ENCODE data around the gene LEKR1. TPM values are rescaled to one million over a fixed set of nuclear protein-coding genes. Genes with fewer than 3 reads are reported as not detected.

Gene LEKR1
- total and polyA plus RNA-seq, 3 experiments from 2014 or later: 0.55 to 0.64 (median 0.56) TPM

DNA sequence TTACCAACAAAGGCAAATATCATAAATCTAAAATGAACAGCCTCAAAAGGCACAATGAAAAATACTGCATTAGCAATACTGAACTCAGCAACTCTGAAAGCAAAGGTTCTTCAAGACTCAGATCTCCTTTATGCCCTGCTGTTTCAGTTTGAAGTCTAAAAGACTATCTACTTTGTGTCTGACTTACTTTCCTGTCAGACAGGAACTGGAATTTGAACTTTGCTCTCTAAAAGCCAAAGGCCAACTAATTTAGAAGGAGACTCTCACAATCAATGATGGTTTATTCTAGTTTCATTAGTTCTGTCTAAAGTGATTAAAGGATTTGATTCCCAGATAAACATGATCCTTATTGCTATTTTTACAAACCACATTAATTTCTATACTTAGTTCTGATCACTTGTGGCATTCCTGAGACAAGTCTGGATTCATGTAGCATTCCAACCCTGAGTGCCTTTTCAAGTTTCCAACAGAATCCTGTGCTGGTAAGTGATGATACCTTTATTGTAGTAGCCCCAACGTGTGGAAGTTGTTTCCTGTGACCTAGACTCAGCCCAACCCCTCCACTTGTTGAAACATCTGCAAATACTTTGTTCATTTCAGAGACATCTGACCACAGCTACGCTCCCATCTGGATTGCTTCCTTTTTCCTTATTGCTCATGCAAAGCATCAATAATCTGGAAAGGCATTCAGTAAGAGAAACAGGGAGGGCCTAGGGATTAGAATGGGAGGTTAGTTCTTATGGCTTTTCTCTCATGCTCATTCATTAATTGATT is 14.9 kb upstream of the LEKR1 start:
- CTCF ChIA-PET: no interaction called here
- peaks cover 26 to 42% (median 37%) of the 10 kb centered on the region in 3 donors for H3K4me1 Mint-ChIP-seq
- POLR2A ChIA-PET: no interaction called here
- H3K27me3 Mint-ChIP-seq: no peaks in the 10 kb centered on the region
- no peak overlapping the region for H3K4me3 ChIP-seq (ENCODE audit: low read length)
- DNase-seq: no peak
- no peaks in the 10 kb centered on the region for H3K36me3 ChIP-seq (ENCODE audit: insufficient read depth, low read length)
- no peak overlapping the region for H3K27ac ChIP-seq (ENCODE audit: low read depth, low read length)
- H3K9me3 Mint-ChIP-seq: no peaks in the 10 kb centered on the region
- H3K4me3 Mint-ChIP-seq: no peak overlapping the region
- peak overlapping the region in 4 of 8 donors; percentile 14 to 32 (median 19) for H3K27ac Mint-ChIP-seq
- peaks cover 3 to 8% (median 5%) of the 10 kb centered on the region in 3 donors for H3K36me3 Mint-ChIP-seq
- no peaks in the 10 kb centered on the region for H3K9me3 ChIP-seq (ENCODE audit: low read length)
- no peaks in the 10 kb centered on the region for H3K4me1 ChIP-seq (ENCODE audit: insufficient read depth, low read length)
- no peaks in the 10 kb centered on the region for H3K27me3 ChIP-seq (ENCODE audit: insufficient read depth, low read length, poor library complexity, severe bottlenecking)

GRCh38 chr3:156812521-156813335 is 13.4 kb upstream of the LEKR1 start:
- H3K4me1 ChIP-seq (ENCODE audit: insufficient read depth, low read length): peaks cover 2% of the 10 kb centered on the region
- no peak overlapping the region for H3K4me3 ChIP-seq (ENCODE audit: low read length)
- Mint-ChIP-seq H3K27me3 (peaks cover 0 to 2% of the 10 kb centered on the region in 2 donors), H3K27ac (peak overlapping the region in 6 of 8 donors; percentile 17 to 90 (median 46)), H3K36me3 (peaks cover 3 to 14% (median 5%) of the 10 kb centered on the region in 3 donors), H3K4me1 (peaks cover 33 to 49% (median 49%) of the 10 kb centered on the region in 3 donors), H3K4me3 (peak overlapping the region in 2 of 7 donors; percentile 30 to 70), H3K9me3 (no peaks in the 10 kb centered on the region)
- no peaks in the 10 kb centered on the region for H3K36me3 ChIP-seq (ENCODE audit: insufficient read depth, low read length)
- no peak for DNase-seq
- POLR2A ChIA-PET: no interaction called here
- H3K27ac ChIP-seq (ENCODE audit: low read depth, low read length): peak overlapping the region; percentile 39
- CTCF ChIA-PET: interaction anchor here (0.8 to 1.3 kb wide), 2 partner anchors 137 to 269 kb away, joined by 3 to 4 read pairs; no protein-coding TSS in a partner anchor
- H3K9me3 ChIP-seq (ENCODE audit: low read length): no peaks in the 10 kb centered on the region
- H3K27me3 ChIP-seq (ENCODE audit: insufficient read depth, low read length, poor library complexity, severe bottlenecking): no peaks in the 10 kb centered on the region

GRCh38 chr3:156814295-156814694 is 11.9 kb upstream of the LEKR1 start:
- H3K36me3 Mint-ChIP-seq: peaks cover 3 to 14% (median 5%) of the 10 kb centered on the region in 3 donors
- POLR2A ChIA-PET: no interaction called here
- no peak overlapping the region for H3K27ac ChIP-seq (ENCODE audit: low read depth, low read length)
- H3K9me3 ChIP-seq (ENCODE audit: low read length): no peaks in the 10 kb centered on the region
- H3K27ac Mint-ChIP-seq: peak overlapping the region in 3 of 8 donors; percentile 57 to 73 (median 63)
- H3K9me3 Mint-ChIP-seq: no peaks in the 10 kb centered on the region
- H3K27me3 Mint-ChIP-seq: peaks cover 0 to 2% of the 10 kb centered on the region in 2 donors
- H3K4me1 ChIP-seq (ENCODE audit: insufficient read depth, low read length): peaks cover 9% of the 10 kb centered on the region
- H3K4me3 ChIP-seq (ENCODE audit: low read length): no peak overlapping the region
- H3K36me3 ChIP-seq (ENCODE audit: insufficient read depth, low read length): no peaks in the 10 kb centered on the region
- peaks cover 42 to 58% (median 53%) of the 10 kb centered on the region in 3 donors for H3K4me1 Mint-ChIP-seq
- DNase-seq: no peak
- CTCF ChIA-PET: no interaction called here
- no peaks in the 10 kb centered on the region for H3K27me3 ChIP-seq (ENCODE audit: insufficient read depth, low read length, poor library complexity, severe bottlenecking)
- peak overlapping the region in 1 of 7 donors; percentile 43 for H3K4me3 Mint-ChIP-seq

GRCh38 chr3:156816091-156816793 is 9.9 kb upstream of the LEKR1 start:
- ChIA-PET POLR2A (interaction anchor here (1.2 to 2.0 kb wide), 4 partner anchors 139 to 344 kb away, joined by 3 to 9 read pairs (median 7); partner anchors contain the start of genes CCNL1 and TIPARP), CTCF (interaction anchor here (0.9 kb wide), 1 partner anchor 19 kb away, joined by 3 read pairs; no protein-coding TSS in a partner anchor)
- Mint-ChIP-seq H3K36me3 (peaks cover 0 to 8% (median 0%) of the 10 kb centered on the region in 3 donors), H3K4me1 (peaks cover 44 to 57% (median 52%) of the 10 kb centered on the region in 3 donors), H3K9me3 (no peaks in the 10 kb centered on the region), H3K27ac (peak overlapping the region; percentile 85 to 99 (median 95)), H3K27me3 (peaks cover 0 to 2% of the 10 kb centered on the region in 2 donors), H3K4me3 (peak overlapping the region; percentile 95 to 97 (median 95))
- H3K27me3 ChIP-seq (ENCODE audit: insufficient read depth, low read length, poor library complexity, severe bottlenecking): no peaks in the 10 kb centered on the region
- peak in 3 of 5 donors; percentile 31 to 71 (median 55) for DNase-seq
- H3K4me3 ChIP-seq (ENCODE audit: low read length): peak overlapping the region; percentile 83
- peak overlapping the region; percentile 43 for H3K27ac ChIP-seq (ENCODE audit: low read depth, low read length)
- no peaks in the 10 kb centered on the region for H3K36me3 ChIP-seq (ENCODE audit: insufficient read depth, low read length)
- peaks cover 9% of the 10 kb centered on the region for H3K4me1 ChIP-seq (ENCODE audit: insufficient read depth, low read length)
- no peaks in the 10 kb centered on the region for H3K9me3 ChIP-seq (ENCODE audit: low read length)

- POLR2A ChIA-PET: interaction anchor here (0.6 to 2.0 kb wide), 10 partner anchors 9 to 1042 kb away, joined by 3 to 9 read pairs (median 4); partner anchors contain the start of genes CCNL1, LEKR1, SSR3 and TIPARP
- CTCF ChIA-PET: interaction anchor here (0.9 to 1.5 kb wide), 7 partner anchors 10 to 271 kb away, joined by 3 to 12 read pairs (median 4); partner anchors contain the start of gene TIPARP
These were observed 9.1 kb upstream of the LEKR1 start for GRCh38 chr3:156816794-156817645.

GRCh38 chr3:156817646-156818272 is 8.4 kb upstream of the LEKR1 start:
- Mint-ChIP-seq H3K36me3 (peaks cover 0 to 8% (median 0%) of the 10 kb centered on the region in 3 donors), H3K9me3 (no peaks in the 10 kb centered on the region), H3K27ac (peak overlapping the region; percentile 85 to 99 (median 97)), H3K4me3 (peak overlapping the region; percentile 95 to 97 (median 95)), H3K4me1 (peaks cover 40 to 48% (median 45%) of the 10 kb centered on the region in 3 donors), H3K27me3 (peaks cover 0 to 2% of the 10 kb centered on the region in 2 donors)
- Histone ChIP-seq H3K27me3 (ENCODE audit: insufficient read depth, low read length, poor library complexity, severe bottlenecking) (no peaks in the 10 kb centered on the region), H3K4me3 (ENCODE audit: low read length) (peak overlapping the region; percentile 83), H3K36me3 (ENCODE audit: insufficient read depth, low read length) (no peaks in the 10 kb centered on the region), H3K27ac (ENCODE audit: low read depth, low read length) (peak overlapping the region; percentile 43), H3K9me3 (ENCODE audit: low read length) (no peaks in the 10 kb centered on the region), H3K4me1 (ENCODE audit: insufficient read depth, low read length) (peaks cover 9% of the 10 kb centered on the region)
- ChIA-PET POLR2A (interaction anchor here (0.6 to 2.0 kb wide), 9 partner anchors 8 to 1043 kb away, joined by 3 to 9 read pairs (median 4); partner anchors contain the start of genes CCNL1, LEKR1, SSR3 and TIPARP), CTCF (interaction anchor here (0.9 to 1.5 kb wide), 7 partner anchors 9 to 271 kb away, joined by 3 to 12 read pairs (median 4); partner anchors contain the start of gene TIPARP)
- DNase-seq: no peak

More at GRCh38 chr3:156816794-156817645, 9.1 kb upstream of the LEKR1 start:
- peak; percentile 73 to 91 (median 84) for DNase-seq
- no peaks in the 10 kb centered on the region for H3K36me3 ChIP-seq (ENCODE audit: insufficient read depth, low read length)
- peak overlapping the region; percentile 43 for H3K27ac ChIP-seq (ENCODE audit: low read depth, low read length)
- Mint-ChIP-seq H3K9me3 (no peaks in the 10 kb centered on the region), H3K4me3 (peak overlapping the region; percentile 95 to 97 (median 95)), H3K27me3 (peaks cover 0 to 2% of the 10 kb centered on the region in 2 donors), H3K36me3 (peaks cover 0 to 8% (median 0%) of the 10 kb centered on the region in 3 donors), H3K27ac (peak overlapping the region; percentile 85 to 99 (median 97)), H3K4me1 (peaks cover 44 to 53% (median 52%) of the 10 kb centered on the region in 3 donors)
- H3K27me3 ChIP-seq (ENCODE audit: insufficient read depth, low read length, poor library complexity, severe bottlenecking): no peaks in the 10 kb centered on the region
- H3K4me1 ChIP-seq (ENCODE audit: insufficient read depth, low read length): peaks cover 9% of the 10 kb centered on the region
- H3K4me3 ChIP-seq (ENCODE audit: low read length): peak overlapping the region; percentile 83
- no peaks in the 10 kb centered on the region for H3K9me3 ChIP-seq (ENCODE audit: low read length)

Data from CD8-positive, alpha-beta memory T cell (primary cell).